Suprapubic skin (tissue), 4 donors: ENCODE measurements around the gene ZNF608.

Experiments used
- EP300 ChIP-seq: sonication (generic); formaldehyde crosslinking; IDR thresholded peaks from one replicate; pipeline ENCODE4 v1.6.1; 2017; ENCODE audit warnings: antibody characterized with exemption
- POLR2AphosphoS5 ChIP-seq, 3 donors: sonication (generic); formaldehyde crosslinking; IDR thresholded peaks; one replicate each; pipeline ENCODE4 v1.6.1; 2017; ENCODE audit warnings: antibody characterized with exemption in 3 of 3
- TF ChIP-seq, protein P1 (sequence below), 2 donors: fragments of 200-600 bp in 1 of 2; fragments of 450-650 bp in 1 of 2; sonication (generic) in 1 of 2; IDR thresholded peaks; one replicate each; pipeline ENCODE4 v1.5.1; 2016 to 2019; ENCODE audit warnings: antibody characterized with exemption in 2 of 2, mild to moderate bottlenecking in 1 of 2, moderate library complexity in 1 of 2

DNA sequence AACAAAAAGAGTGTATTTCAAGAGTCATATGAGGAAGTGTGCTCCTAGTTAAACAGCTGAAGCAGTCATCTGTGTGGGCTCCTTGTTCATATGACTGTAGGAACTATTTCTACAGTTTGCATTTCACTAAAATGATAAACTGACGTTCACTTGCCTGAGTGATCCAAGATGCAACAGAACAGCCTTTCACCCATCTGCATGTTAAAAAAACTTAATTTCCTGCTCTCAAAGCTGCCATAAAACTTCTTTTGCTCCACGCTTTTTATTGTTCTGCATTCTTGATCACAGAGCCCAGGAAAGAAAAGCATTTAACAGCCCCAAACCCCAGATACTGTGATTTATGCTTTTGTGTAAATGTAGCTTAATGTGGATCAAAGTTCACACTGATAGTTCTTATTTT, 43.9 kb downstream of the ZNF608 start:
- TF ChIP-seq, protein P1, sequence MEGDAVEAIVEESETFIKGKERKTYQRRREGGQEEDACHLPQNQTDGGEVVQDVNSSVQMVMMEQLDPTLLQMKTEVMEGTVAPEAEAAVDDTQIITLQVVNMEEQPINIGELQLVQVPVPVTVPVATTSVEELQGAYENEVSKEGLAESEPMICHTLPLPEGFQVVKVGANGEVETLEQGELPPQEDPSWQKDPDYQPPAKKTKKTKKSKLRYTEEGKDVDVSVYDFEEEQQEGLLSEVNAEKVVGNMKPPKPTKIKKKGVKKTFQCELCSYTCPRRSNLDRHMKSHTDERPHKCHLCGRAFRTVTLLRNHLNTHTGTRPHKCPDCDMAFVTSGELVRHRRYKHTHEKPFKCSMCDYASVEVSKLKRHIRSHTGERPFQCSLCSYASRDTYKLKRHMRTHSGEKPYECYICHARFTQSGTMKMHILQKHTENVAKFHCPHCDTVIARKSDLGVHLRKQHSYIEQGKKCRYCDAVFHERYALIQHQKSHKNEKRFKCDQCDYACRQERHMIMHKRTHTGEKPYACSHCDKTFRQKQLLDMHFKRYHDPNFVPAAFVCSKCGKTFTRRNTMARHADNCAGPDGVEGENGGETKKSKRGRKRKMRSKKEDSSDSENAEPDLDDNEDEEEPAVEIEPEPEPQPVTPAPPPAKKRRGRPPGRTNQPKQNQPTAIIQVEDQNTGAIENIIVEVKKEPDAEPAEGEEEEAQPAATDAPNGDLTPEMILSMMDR (IDR thresholded peaks at IDR 0.05): no peak
- TF ChIP-seq EP300 (no peak), POLR2AphosphoS5 (IDR thresholded peaks at IDR 0.05) (no peak)
